Suprapubic skin (tissue), 3 donors: ENCODE results near the gene CAV1.

Experiments
- POLR2AphosphoS5 ChIP-seq, 3 donors: sonication (generic); formaldehyde crosslinking; IDR thresholded peaks; one replicate each; pipeline ENCODE4 v1.6.1; 2017; ENCODE audit warnings: antibody characterized with exemption in 3 of 3
- TF ChIP-seq, protein P1 (sequence below), 2 donors: fragments of 200-600 bp in 1 of 2; fragments of 450-650 bp in 1 of 2; sonication (generic) in 1 of 2; IDR thresholded peaks; one replicate each; pipeline ENCODE4 v1.5.1; 2016 to 2019; ENCODE audit warnings: antibody characterized with exemption in 2 of 2, mild to moderate bottlenecking in 1 of 2, moderate library complexity in 1 of 2

DNA sequence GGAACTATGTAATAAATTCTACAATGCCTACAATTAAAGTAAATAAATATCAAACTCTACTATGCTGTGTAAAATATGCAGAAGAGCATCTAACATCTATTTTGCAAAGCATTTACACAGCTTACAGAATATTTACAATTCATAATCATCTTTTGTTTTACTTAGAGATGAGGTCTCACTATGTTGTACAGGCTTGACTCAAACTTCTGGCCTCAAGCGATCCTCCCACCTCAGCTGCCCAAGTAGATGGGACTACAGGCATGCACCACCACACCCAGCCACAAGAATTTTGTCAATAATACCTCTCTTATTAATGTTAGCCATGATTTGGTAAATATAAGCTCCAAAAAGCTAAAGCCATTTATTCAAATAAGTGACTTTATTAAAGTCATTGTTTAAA lies 47.2 kb upstream of the CAV1 start:
- no peak for TF ChIP-seq POLR2AphosphoS5 (IDR thresholded peaks at IDR 0.05)
- TF ChIP-seq, protein P1, sequence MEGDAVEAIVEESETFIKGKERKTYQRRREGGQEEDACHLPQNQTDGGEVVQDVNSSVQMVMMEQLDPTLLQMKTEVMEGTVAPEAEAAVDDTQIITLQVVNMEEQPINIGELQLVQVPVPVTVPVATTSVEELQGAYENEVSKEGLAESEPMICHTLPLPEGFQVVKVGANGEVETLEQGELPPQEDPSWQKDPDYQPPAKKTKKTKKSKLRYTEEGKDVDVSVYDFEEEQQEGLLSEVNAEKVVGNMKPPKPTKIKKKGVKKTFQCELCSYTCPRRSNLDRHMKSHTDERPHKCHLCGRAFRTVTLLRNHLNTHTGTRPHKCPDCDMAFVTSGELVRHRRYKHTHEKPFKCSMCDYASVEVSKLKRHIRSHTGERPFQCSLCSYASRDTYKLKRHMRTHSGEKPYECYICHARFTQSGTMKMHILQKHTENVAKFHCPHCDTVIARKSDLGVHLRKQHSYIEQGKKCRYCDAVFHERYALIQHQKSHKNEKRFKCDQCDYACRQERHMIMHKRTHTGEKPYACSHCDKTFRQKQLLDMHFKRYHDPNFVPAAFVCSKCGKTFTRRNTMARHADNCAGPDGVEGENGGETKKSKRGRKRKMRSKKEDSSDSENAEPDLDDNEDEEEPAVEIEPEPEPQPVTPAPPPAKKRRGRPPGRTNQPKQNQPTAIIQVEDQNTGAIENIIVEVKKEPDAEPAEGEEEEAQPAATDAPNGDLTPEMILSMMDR (IDR thresholded peaks at IDR 0.05) = no peak
